ENCODE data around the gene CSPG4. TPM values are rescaled to one million over a fixed set of nuclear protein-coding genes. Genes with fewer than 3 reads are reported as not detected.

Gene CSPG4
- total and polyA plus RNA-seq, 2 of the 8 experiments (the other 6 are each of a cell fraction or from before 2014, with no cell fraction given) = 1.4 to 3.0 TPM

DNA sequence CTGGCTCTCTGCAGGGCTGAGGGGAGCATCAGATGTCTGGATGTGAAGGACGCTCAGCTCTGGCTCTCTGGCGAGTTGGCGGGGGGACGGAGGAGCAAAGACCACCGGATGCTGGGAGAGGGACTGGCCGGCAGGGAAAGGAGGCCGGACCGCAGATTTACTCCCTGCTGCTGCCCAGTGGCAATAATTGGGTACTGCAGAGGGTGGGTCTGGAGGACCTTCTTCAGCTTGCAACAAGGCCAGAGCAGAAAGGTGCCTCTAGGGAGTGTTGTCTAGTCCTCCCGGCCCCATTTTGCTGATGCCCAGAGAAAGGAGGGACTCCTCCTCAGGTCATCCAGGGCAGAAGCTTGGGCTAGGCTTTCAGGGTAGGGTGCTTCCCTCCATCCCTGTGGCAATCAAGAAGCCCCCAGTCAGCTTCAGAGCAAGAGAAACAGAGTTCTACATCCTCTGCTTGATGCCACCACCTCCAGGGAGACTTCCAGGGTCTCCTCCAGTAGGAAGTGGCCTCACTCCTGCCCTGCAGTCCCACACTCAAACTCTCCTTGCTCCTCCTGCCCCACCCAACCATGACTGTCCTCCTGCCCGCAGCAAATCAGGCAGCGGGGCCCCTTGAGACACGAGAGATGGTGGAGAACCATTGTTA lies 20.3 kb upstream of the CSPG4 start:
- Histone ChIP-seq H3K4me1 (replicated peaks in 1 of 4; ENCODE audit: control insufficient read depth in 3 of 4, insufficient read depth in 4 of 4, low read length in 3 of 4) (peaks cover 2 to 7% (median 4%) of the 10 kb centered on the region in 4 experiments; a peak in 6 of 7 replicates), H3K23me2 (ENCODE audit: low read depth, low read length) (no peaks in the 10 kb centered on the region; the same call in 1 of the 2 replicates), H2BK20ac (ENCODE audit: low read length) (no peak overlapping the region), H2AFZ (ENCODE audit: low read length) (peak overlapping the region; percentile 90; the same call in 1 of the 2 replicates), H3K27me3 (replicated peaks in 1 of 4; ENCODE audit: control insufficient read depth in 3 of 4, extremely low read depth in 1 of 4, insufficient read depth in 3 of 4, low read length in 3 of 4) (no peaks in the 10 kb centered on the region), H4K5ac (ENCODE audit: insufficient read length, low read depth, low read length) (no peak overlapping the region), H2AK5ac (ENCODE audit: low read depth, low read length) (no peak overlapping the region), H3K9me3 (ENCODE audit: insufficient read depth in 2 of 2, low read depth in 1 of 2, low read length in 1 of 2) (no peaks in the 10 kb centered on the region), H3K79me2 (ENCODE audit: control insufficient read depth in 1 of 2, insufficient read depth in 2 of 2, low read length in 2 of 2) (no peaks in the 10 kb centered on the region; a peak in 1 of 4 replicates), H4K8ac (ENCODE audit: extremely low read depth, insufficient read depth, low read length) (peak overlapping the region; percentile 79; the same call in 1 of the 2 replicates), H3K4me3 (ENCODE audit: extremely low read depth in 1 of 4, insufficient read depth in 2 of 4, low read depth in 3 of 4, low read length in 4 of 4) (no peak overlapping the region), H4K91ac (replicated peaks; ENCODE audit: insufficient read length, low read length) (no peak overlapping the region), H3K56ac (replicated peaks; ENCODE audit: insufficient read length, low read depth, low read length) (no peak overlapping the region), H2BK15ac (ENCODE audit: low read length) (no peak overlapping the region), H3K79me1 (ENCODE audit: low read depth, low read length) (peaks cover 3% of the 10 kb centered on the region; the same call in 1 of the 2 replicates), H3K18ac (ENCODE audit: extremely low read depth, low read length) (peak overlapping the region; percentile 48; the same call in 1 of the 2 replicates), H3K9ac (replicated peaks in 1 of 4; ENCODE audit: extremely low read depth in 1 of 4, low read depth in 3 of 4, low read length in 3 of 4) (no peak overlapping the region), H2BK12ac (ENCODE audit: low read depth, low read length) (peak overlapping the region; percentile 60; the same call in 1 of the 2 replicates), H2BK120ac (replicated peaks; ENCODE audit: low read depth, low read length) (no peak overlapping the region), H3K23ac (ENCODE audit: insufficient read length) (no peak overlapping the region), H3K27ac (ENCODE audit: low read depth, low read length) (no peak overlapping the region), H3K4me2 (ENCODE audit: insufficient read depth in 1 of 2, low read depth in 2 of 2, low read length in 2 of 2) (no peak overlapping the region; a peak in 1 of 4 replicates), H3K36me3 (ENCODE audit: control insufficient read depth in 2 of 4, insufficient read depth in 4 of 4, low read length in 3 of 4) (no peaks in the 10 kb centered on the region), H4K20me1 (replicated peaks in 1 of 2; ENCODE audit: control insufficient read depth in 1 of 2, insufficient read depth in 2 of 2, low read length in 2 of 2) (peaks cover 0 to 2% of the 10 kb centered on the region in 2 experiments), H3K4ac (replicated peaks; ENCODE audit: insufficient read length, low read depth, low read length) (no peak overlapping the region), H3K14ac (ENCODE audit: insufficient read length) (no peak overlapping the region), H2BK5ac (ENCODE audit: low read depth, low read length) (no peak overlapping the region)
- ChIA-PET POLR2A (ENCODE audit: partially characterized antibody) (interaction anchor here (0.5 kb wide), 1 partner anchor 166 kb away, joined by 3 read pairs; no protein-coding TSS in a partner anchor), CTCF (ENCODE audit: partially characterized antibody) (interaction anchor here (0.6 to 15.3 kb wide), 27 partner anchors 9 to 315 kb away, joined by 3 to 224 read pairs (median 4); partner anchors contain the start of gene CSPG4)
- 37% methylated on average over 12 of the region's 12 CpGs; no CpG with 5 or more reads in 1 of the 2 experiments for WGBS, 2 experiments (ENCODE audit: extremely low coverage in 1 of 2, insufficient coverage in 1 of 2, insufficient read length in 1 of 2, insufficient replicate concordance in 2 of 2, low coverage in 1 of 2, low lambda C conversion rate in 2 of 2, missing lambda C conversion rate in 1 of 2)
- TF ChIP-seq HDAC2 (IDR thresholded peaks at IDR 0.05; ENCODE audit: borderline replicate concordance in 1 of 2, low read depth in 2 of 2, low read length in 2 of 2) (no peak), RAD21 (IDR thresholded peaks at IDR 0.05 in 1 of 2, conservative IDR thresholded peaks at IDR 0.05 in 1 of 2; ENCODE audit: low read depth in 2 of 2, low read length in 2 of 2) (peak; percentile 54 to 69), GABPA (IDR thresholded peaks at IDR 0.05; ENCODE audit: borderline replicate concordance, insufficient read depth, low read length) (peak; percentile 60; the same call in 1 of the 2 replicates), EGR1 (IDR thresholded peaks at IDR 0.05; ENCODE audit: borderline replicate concordance, low read depth, low read length) (no peak), ASH2L (IDR thresholded peaks at IDR 0.05; ENCODE audit: low read length) (no peak)
- TF ChIP-seq, protein P1, sequence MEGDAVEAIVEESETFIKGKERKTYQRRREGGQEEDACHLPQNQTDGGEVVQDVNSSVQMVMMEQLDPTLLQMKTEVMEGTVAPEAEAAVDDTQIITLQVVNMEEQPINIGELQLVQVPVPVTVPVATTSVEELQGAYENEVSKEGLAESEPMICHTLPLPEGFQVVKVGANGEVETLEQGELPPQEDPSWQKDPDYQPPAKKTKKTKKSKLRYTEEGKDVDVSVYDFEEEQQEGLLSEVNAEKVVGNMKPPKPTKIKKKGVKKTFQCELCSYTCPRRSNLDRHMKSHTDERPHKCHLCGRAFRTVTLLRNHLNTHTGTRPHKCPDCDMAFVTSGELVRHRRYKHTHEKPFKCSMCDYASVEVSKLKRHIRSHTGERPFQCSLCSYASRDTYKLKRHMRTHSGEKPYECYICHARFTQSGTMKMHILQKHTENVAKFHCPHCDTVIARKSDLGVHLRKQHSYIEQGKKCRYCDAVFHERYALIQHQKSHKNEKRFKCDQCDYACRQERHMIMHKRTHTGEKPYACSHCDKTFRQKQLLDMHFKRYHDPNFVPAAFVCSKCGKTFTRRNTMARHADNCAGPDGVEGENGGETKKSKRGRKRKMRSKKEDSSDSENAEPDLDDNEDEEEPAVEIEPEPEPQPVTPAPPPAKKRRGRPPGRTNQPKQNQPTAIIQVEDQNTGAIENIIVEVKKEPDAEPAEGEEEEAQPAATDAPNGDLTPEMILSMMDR (IDR thresholded peaks at IDR 0.05; ENCODE audit: control extremely low read depth in 1 of 3, insufficient read depth in 1 of 3, low read depth in 1 of 3, low read length in 3 of 3) = peak; percentile 81 to 91 (median 89)
- FAIRE-seq = peak; percentile 91
- DNase-seq (ENCODE audit: low read depth in 1 of 2, low spot score in 2 of 2) = peak; percentile 51 to 96

Measured in H1 (cell line).